HepG2 (cell line): ENCODE results near the gene WNT3A.

ENCODE experiments used
- ESRRA ChIP-seq: sonication (generic); formaldehyde crosslinking; IDR thresholded peaks from 2 replicates; pipeline ENCODE4 v1.5.1; 2020; ENCODE audit warnings: mild to moderate bottlenecking, low read depth, missing genetic modification reagents
- NONO ChIP-seq, 2 experiments: fragments of 450-650 bp in 1 of 2; sonication (generic) in 1 of 2; formaldehyde crosslinking in 1 of 2; IDR thresholded peaks in 1 of 2; conservative IDR thresholded peaks in 1 of 2; 2 replicates each; pipeline versions ENCODE4 v1.6.1 to v1.8.0; 2017 to 2022; ENCODE audit warnings: mild to moderate bottlenecking in 1 of 2, missing genetic modification reagents in 1 of 2, moderate library complexity in 1 of 2
- SRSF9 ChIP-seq: fragments of 200-400 bp; formaldehyde crosslinking; IDR thresholded peaks from 2 replicates; pipeline ENCODE4 v1.6.1; 2018; ENCODE audit warnings: borderline replicate concordance, mild to moderate bottlenecking, low read depth, low read length; ENCODE audit not compliant: insufficient read depth, poor library complexity, severe bottlenecking
- TP53 ChIP-seq: sonication (generic); formaldehyde crosslinking; conservative IDR thresholded peaks from 2 replicates; pipeline ENCODE4 v1.4.0; 2020; ENCODE audit warnings: missing genetic modification reagents

DNA sequence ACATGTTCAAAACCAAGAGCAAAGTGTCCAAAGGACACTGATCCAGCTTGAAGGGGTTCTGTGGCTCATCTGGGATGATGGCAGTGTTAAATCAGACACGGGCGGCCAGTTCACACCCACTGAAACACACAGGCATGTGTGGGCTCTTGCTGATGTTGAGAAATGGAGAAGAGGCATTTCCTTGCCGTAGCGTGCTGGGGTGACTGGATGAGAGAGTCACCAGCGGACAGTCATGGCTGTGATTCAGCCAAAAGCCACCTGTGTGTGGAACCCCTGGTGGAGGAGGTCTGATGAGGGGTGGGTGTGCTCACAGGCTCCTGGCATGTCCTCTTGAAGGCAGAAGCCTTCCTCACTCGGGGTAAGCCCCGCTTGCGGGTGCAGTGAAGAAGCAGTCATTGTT lies 89.1 kb downstream of the WNT3A start:
- TF ChIP-seq ESRRA (CRISPR knock-in tag), result no peak
- TF ChIP-seq TP53, result no peak
- TF ChIP-seq NONO (IDR thresholded peaks at IDR 0.05), result no peak
- TF ChIP-seq NONO (CRISPR knock-in tag; conservative IDR thresholded peaks at IDR 0.05), result no peak
- no peak for TF ChIP-seq SRSF9
